ENCODE measurements around the gene RNF168.
"Not testable (repeated sequence)": the region's sequence is repeated elsewhere in the genome, so short reads cannot be mapped to it uniquely, and the experiment has no call there.

The RNF168 gene

GRCh38 chr3:196524527-196524926, 21.0 kb upstream of the RNF168 start:
- DNase-seq (ENCODE audit: low read depth) = no peak
- no peak overlapping the region for H3K4me3 ChIP-seq (ENCODE audit: low read depth, low read length)
- peak; percentile 6 for TF ChIP-seq CTCF (IDR thresholded peaks at IDR 0.05; ENCODE audit: insufficient read depth, low read depth, low read length, missing control alignments)

GRCh38 chr3:196523841-196524240, 20.3 kb upstream of the RNF168 start:
- H3K4me3 ChIP-seq (ENCODE audit: low read depth, low read length) = no peak overlapping the region
- TF ChIP-seq CTCF (IDR thresholded peaks at IDR 0.05; ENCODE audit: insufficient read depth, low read depth, low read length, missing control alignments) = no peak
- DNase-seq (ENCODE audit: low read depth) = no peak

DNA sequence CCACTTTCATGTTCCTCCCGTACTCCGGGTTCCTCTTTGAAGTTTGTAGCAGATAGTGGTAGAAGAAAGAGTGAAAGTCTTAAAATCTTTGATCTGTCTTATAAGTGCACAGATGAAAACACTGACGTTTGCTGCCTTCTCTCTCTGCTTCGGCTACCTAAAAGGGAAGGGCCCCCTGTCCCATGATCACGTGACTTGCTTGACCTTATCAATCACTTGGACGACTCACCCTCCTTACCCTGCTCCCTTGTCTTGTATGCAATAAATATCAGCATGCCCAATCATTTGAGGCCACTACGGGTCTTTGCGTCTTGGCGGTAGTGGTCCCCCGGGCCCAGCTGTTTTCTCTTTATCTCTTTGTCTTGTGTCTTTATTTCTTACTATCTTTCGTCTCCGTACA, 17.7 kb upstream of the RNF168 start:
- H3K4me3 ChIP-seq (ENCODE audit: low read depth, low read length); DNase-seq (ENCODE audit: low read depth): not testable (repeated sequence)

DNA sequence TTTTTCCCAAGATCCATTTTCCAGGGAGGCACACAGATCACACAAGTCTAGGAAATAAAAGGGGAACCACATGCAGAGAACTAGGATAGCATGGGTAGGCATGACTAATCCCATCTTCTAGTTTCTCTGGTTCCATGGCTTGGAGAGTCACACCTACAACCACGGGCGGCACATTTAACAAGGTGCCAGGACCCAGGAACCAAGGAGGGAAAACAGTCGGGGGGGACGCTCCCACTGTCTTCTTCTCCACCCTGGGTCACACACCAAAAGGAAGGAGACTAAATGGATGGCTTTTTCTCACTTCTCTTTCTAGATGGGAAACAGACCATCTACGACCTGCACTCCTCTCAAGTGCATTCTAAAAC, 16.1 kb upstream of the RNF168 start:
- peak; percentile 49 for DNase-seq (ENCODE audit: low read depth)
- no peak overlapping the region for H3K4me3 ChIP-seq (ENCODE audit: low read depth, low read length)
- TF ChIP-seq CTCF (IDR thresholded peaks at IDR 0.05; ENCODE audit: insufficient read depth, low read depth, low read length, missing control alignments) = no peak

DNA sequence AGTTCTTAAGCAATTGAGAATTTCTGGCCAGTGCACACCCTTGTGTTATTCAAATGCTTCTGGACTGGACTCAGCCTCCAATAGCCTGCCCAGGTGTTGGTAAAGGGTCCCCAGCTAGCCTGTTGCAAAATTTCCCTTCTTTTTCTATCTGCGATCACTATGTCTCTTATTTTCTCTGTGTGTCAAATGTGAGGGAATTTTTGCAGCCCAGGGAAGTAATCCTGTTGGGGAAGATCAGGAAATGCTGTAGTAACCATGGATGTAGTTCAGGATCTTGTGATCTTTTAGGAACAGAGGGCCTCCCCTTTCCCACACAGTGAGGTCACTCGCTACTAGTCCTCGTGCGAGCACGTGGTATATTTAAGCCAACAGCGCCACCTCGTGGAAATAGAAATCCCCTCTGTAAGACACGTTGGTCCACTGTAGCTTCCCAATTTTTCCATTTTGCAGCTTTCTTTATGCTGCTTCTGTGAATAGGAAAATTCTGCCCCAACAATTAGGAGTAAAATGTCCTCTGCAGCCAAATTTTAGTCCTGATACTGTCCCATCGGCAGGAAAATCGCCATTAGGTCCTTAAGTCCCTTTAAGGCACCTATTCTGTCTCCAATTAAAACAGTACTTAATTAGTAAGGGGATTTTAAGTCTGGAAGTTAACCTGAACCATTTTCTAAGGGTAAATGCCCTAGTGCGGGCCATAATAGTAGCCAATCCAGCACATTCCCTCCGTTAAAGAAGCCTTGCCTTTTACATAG, 15.6 kb upstream of the RNF168 start:
- TF ChIP-seq CTCF (IDR thresholded peaks at IDR 0.05; ENCODE audit: insufficient read depth, low read depth, low read length, missing control alignments) = peak; percentile 40
- DNase-seq (ENCODE audit: low read depth) = peak; percentile 75
- H3K4me3 ChIP-seq (ENCODE audit: low read depth, low read length) = no peak overlapping the region

- no peak overlapping the region for H3K4me3 ChIP-seq (ENCODE audit: low read depth, low read length)
- no peak for TF ChIP-seq CTCF (IDR thresholded peaks at IDR 0.05; ENCODE audit: insufficient read depth, low read depth, low read length, missing control alignments)
- peak; percentile 42 for DNase-seq (ENCODE audit: low read depth)
These were observed 14.4 kb upstream of the RNF168 start for GRCh38 chr3:196517919-196518318.

DNA sequence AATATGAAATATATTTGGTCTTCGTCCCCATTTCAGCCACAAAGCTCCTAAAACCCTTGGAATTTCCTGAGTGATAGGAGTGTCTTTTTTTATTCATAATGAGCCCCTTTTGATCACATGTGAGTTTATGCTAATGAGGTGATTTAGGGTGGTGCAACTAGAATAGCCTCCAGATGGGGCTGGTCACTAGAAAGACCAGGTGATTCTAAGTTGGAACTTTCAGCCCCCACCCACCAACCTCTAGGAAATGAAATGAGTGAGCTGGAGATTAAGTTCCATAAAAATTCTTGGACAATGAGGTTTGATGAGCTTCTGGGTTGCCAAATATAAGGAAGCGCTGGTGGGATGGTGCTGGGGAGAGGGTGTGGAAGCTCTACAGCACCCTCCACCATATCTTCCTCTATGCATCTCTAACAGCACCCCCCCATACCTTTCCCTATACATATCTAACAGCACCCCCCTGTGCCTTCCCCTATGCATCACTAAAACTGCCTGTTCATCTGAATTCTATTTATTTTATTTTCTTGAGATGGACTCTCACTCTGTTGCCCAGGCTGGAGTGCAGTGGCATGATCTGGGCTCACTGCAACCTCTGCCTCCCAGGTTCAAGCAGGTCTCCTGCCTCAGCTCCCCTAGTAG, 13.7 kb upstream of the RNF168 start:
- no peak for DNase-seq (ENCODE audit: low read depth)
- no peak overlapping the region for H3K4me3 ChIP-seq (ENCODE audit: low read depth, low read length)
- no peak for TF ChIP-seq CTCF (IDR thresholded peaks at IDR 0.05; ENCODE audit: insufficient read depth, low read depth, low read length, missing control alignments)

All from GM12865 (cell line).